ENCODE measurements around the gene HIF1AN.

- TF ChIP-seq POLR2A (IDR thresholded peaks at IDR 0.05; ENCODE audit: low read depth, low read length) (no peak), TAF1 (IDR thresholded peaks at IDR 0.05; ENCODE audit: low read depth, low read length) (no peak), POLR2AphosphoS5 (IDR thresholded peaks at IDR 0.05; ENCODE audit: low read depth, low read length) (no peak), PAX5 (IDR thresholded peaks at IDR 0.05; ENCODE audit: insufficient read depth, low read length, severe bottlenecking) (no peak), SPI1 (IDR thresholded peaks at IDR 0.05; ENCODE audit: low read depth, low read length) (no peak)
These were observed 35.5 kb downstream of the HIF1AN start for GRCh38 chr10:100571084-100571856.

Data from GM12891 (cell line).